Esophagus muscularis mucosa (tissue), 4 donors: Measurements from ENCODE around the gene BICDL1. TPM values are rescaled to one million over a fixed set of nuclear protein-coding genes. Genes with fewer than 3 reads are reported as not detected.

ENCODE experiments used
- DNase-seq: peaks from one replicate; pipeline ENCODE4 v3.0.0-alpha.2; 2017; ENCODE audit errors: extremely low spot score
- H3K27ac ChIP-seq, 4 donors: fragments of 200-600 bp; sonication (generic); replicated peaks in 1 of 4; 1 replicate in 3 of 4; 2 replicates in 1 of 4; pipeline ENCODE4 v1.5.1; 2016 to 2019; ENCODE audit warnings: mild to moderate bottlenecking in 1 of 4
- H3K27me3 ChIP-seq, 4 donors: fragments of 200-600 bp; sonication (generic); one replicate each; pipeline versions ENCODE4 v1.5.1 to v1.6.0; 2016 to 2019
- H3K36me3 ChIP-seq, 4 donors: fragments of 200-600 bp; sonication (generic); one replicate each; pipeline ENCODE4 v1.5.1; 2016 to 2019
- H3K4me1 ChIP-seq, 4 donors: fragments of 200-600 bp; sonication (generic); one replicate each; pipeline ENCODE4 v1.5.1; 2016 to 2019
- H3K4me3 ChIP-seq, 4 donors: fragments of 200-600 bp; sonication (generic); 1 replicate in 2 of 4; 2 replicates in 2 of 4; pipeline ENCODE4 v1.5.1; 2016 to 2019; ENCODE audit warnings: mild to moderate bottlenecking in 4 of 4, moderate library complexity in 1 of 4
- H3K9me3 ChIP-seq, 4 donors: fragments of 200-600 bp; sonication (generic); 1 replicate in 3 of 4; 2 replicates in 1 of 4; pipeline ENCODE4 v1.5.1; 2016 to 2019
- CTCF ChIP-seq, 3 experiments: fragments of 200-600 bp in 2 of 3; fragments of 450-650 bp in 1 of 3; sonication (generic) in 2 of 3; IDR thresholded peaks; one replicate each; pipeline ENCODE4 v1.5.1; 2017 to 2019; ENCODE audit warnings: antibody characterized with exemption in 3 of 3, mild to moderate bottlenecking in 2 of 3, moderate library complexity in 1 of 3
- EP300 ChIP-seq: sonication (generic); formaldehyde crosslinking; IDR thresholded peaks from one replicate; pipeline ENCODE4 v1.6.1; 2017; ENCODE audit warnings: antibody characterized with exemption
- POLR2A ChIP-seq: fragments of 450-650 bp; IDR thresholded peaks from one replicate; pipeline ENCODE4 v1.6.1; 2017; ENCODE audit warnings: antibody characterized with exemption, moderate library complexity, mild to moderate bottlenecking, low read depth
- POLR2AphosphoS5 ChIP-seq, 2 donors: sonication (generic); formaldehyde crosslinking; IDR thresholded peaks; one replicate each; pipeline ENCODE4 v1.6.1; 2017; ENCODE audit warnings: antibody characterized with exemption in 2 of 2
- WGBS: methylation state at CpG from one replicate; pipeline ENCODE4 v1.1.5; 2018; 5-methylcytosine and 5-hydroxymethylcytosine counted together
- intact Hi-C: fragments of 100-400 bp; cut with DNase I; formaldehyde crosslinking; loops from one replicate; pipeline ENCODE4 v1.15.1; 2023
- total RNA-seq, 4 donors: library from RNA; depleted of rRNA; stranded (reverse); fragments of >200 nt; gene quantifications; one replicate each; pipeline versions ENCODE4 v1.1.0 to v1.2.1, GENCODE V29; 2016

BICDL1 gene
- total RNA-seq, 4 donors from 2014 or later, result 0.17 to 1.2 (median 0.77) TPM

- peak overlapping the region; percentile 59 to 80 (median 72) for H3K27ac ChIP-seq
- H3K4me3 ChIP-seq, result peak overlapping the region in 1 of 4 donors; percentile 11
- H3K4me1 ChIP-seq, result peaks cover 32 to 50% (median 41%) of the 10 kb centered on the region in 4 donors
- no peaks in the 10 kb centered on the region for H3K27me3 ChIP-seq
- intact Hi-C loops, result no loop called here
- TF ChIP-seq POLR2AphosphoS5 (IDR thresholded peaks at IDR 0.05), result peak in 1 of 2 donors; percentile 18
- no peak for TF ChIP-seq POLR2A
- no peak for DNase-seq
- 48% methylated on average over 11 of the region's 11 CpGs for WGBS
- H3K9me3 ChIP-seq, result no peaks in the 10 kb centered on the region
- peaks cover 41 to 82% (median 75%) of the 10 kb centered on the region in 4 donors for H3K36me3 ChIP-seq
Observed at GRCh38 chr12:120101182-120101581, 112.1 kb downstream of the BICDL1 start.

- TF ChIP-seq CTCF (IDR thresholded peaks at IDR 0.05), result no peak
- TF ChIP-seq POLR2A, result no peak
- no peak for TF ChIP-seq POLR2AphosphoS5 (IDR thresholded peaks at IDR 0.05)
- no peak for TF ChIP-seq EP300
- no peak for DNase-seq
- intact Hi-C loops, result no loop called here
- peaks cover 37 to 82% (median 72%) of the 10 kb centered on the region in 4 donors for H3K36me3 ChIP-seq
- peak overlapping the region; percentile 59 to 80 (median 72) for H3K27ac ChIP-seq
- no peaks in the 10 kb centered on the region for H3K9me3 ChIP-seq
- H3K4me3 ChIP-seq, result no peak overlapping the region
- peaks cover 32 to 48% (median 40%) of the 10 kb centered on the region in 4 donors for H3K4me1 ChIP-seq
- 77% methylated on average over 11 of the region's 13 CpGs for WGBS
- no peaks in the 10 kb centered on the region for H3K27me3 ChIP-seq
Observed at GRCh38 chr12:120101617-120102016, 112.6 kb downstream of the BICDL1 start.

- DNase-seq, result no peak
- H3K36me3 ChIP-seq, result peaks cover 29 to 82% (median 70%) of the 10 kb centered on the region in 4 donors
- TF ChIP-seq POLR2AphosphoS5 (IDR thresholded peaks at IDR 0.05), result no peak
- TF ChIP-seq EP300, result no peak
- TF ChIP-seq CTCF (IDR thresholded peaks at IDR 0.05), result no peak
- TF ChIP-seq POLR2A, result no peak
- intact Hi-C loops, result no loop called here
- peak overlapping the region; percentile 59 to 80 (median 72) for H3K27ac ChIP-seq
- no peaks in the 10 kb centered on the region for H3K27me3 ChIP-seq
- peaks cover 32 to 48% (median 40%) of the 10 kb centered on the region in 4 donors for H3K4me1 ChIP-seq
- no peak overlapping the region for H3K4me3 ChIP-seq
- 60% methylated on average over 1 of the region's 30 CpGs for WGBS
- H3K9me3 ChIP-seq, result no peaks in the 10 kb centered on the region
Observed at GRCh38 chr12:120102189-120103043, 113.4 kb downstream of the BICDL1 start.

GRCh38 chr12:120103044-120103338 is 114.0 kb downstream of the BICDL1 start:
- intact Hi-C loops, result no loop called here
- H3K27ac ChIP-seq, result peak overlapping the region in 1 of 4 donors; percentile 80
- no peaks in the 10 kb centered on the region for H3K9me3 ChIP-seq
- 93% methylated on average over 7 of the region's 11 CpGs for WGBS
- no peak for DNase-seq
- no peaks in the 10 kb centered on the region for H3K27me3 ChIP-seq
- H3K36me3 ChIP-seq, result peaks cover 26 to 82% (median 68%) of the 10 kb centered on the region in 4 donors
- H3K4me1 ChIP-seq, result peaks cover 32 to 49% (median 40%) of the 10 kb centered on the region in 4 donors
- TF ChIP-seq POLR2AphosphoS5 (IDR thresholded peaks at IDR 0.05) (no peak), POLR2A (no peak), EP300 (no peak), CTCF (IDR thresholded peaks at IDR 0.05) (no peak)
- no peak overlapping the region for H3K4me3 ChIP-seq

- H3K27ac ChIP-seq, result no peak overlapping the region
- no peaks in the 10 kb centered on the region for H3K9me3 ChIP-seq
- no peaks in the 10 kb centered on the region for H3K27me3 ChIP-seq
- H3K36me3 ChIP-seq, result peaks cover 22 to 82% (median 66%) of the 10 kb centered on the region in 4 donors
- H3K4me3 ChIP-seq, result no peak overlapping the region
- WGBS, result 93% methylated on average over 12 of the region's 13 CpGs
- intact Hi-C loops, result no loop called here
- no peak for DNase-seq
- H3K4me1 ChIP-seq, result peaks cover 32 to 53% (median 42%) of the 10 kb centered on the region in 4 donors
- TF ChIP-seq POLR2A, result no peak
- TF ChIP-seq CTCF (IDR thresholded peaks at IDR 0.05), result no peak
- no peak for TF ChIP-seq EP300
- TF ChIP-seq POLR2AphosphoS5 (IDR thresholded peaks at IDR 0.05), result no peak
Observed at GRCh38 chr12:120103371-120103770, 114.3 kb downstream of the BICDL1 start.
